Suppressor macrophage (primary cell): ENCODE results near the gene IGLON5.

ENCODE experiments used
- DNase-seq, 4 experiments: peaks; one replicate each; pipeline ENCODE4 v3.0.0-alpha.2; 2020 to 2022

Gene IGLON5

DNA sequence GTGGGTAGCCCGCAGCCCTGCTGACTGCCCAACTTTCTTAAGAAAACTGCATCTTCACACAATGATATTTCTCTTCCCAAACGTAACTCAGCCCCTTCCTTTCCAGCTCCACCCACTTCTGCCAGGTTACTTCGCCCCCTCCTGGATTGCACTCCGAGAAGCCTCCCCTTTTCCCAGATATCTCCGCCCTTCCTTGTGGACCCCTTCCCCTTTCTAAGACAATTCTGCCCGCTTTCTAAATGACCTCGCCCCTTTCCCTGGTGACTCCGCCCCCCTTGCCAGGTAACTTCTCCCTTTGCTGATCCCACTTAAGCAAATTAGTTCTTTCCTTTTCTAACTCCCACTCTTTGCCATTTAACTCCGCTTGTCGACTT, 27.9 kb downstream of the IGLON5 start:
- no peak for DNase-seq

- DNase-seq: peak; percentile 98 to 99 (median 98)
These were observed 28.5 kb downstream of the IGLON5 start for GRCh38 chr19:51339687-51340656.

DNA sequence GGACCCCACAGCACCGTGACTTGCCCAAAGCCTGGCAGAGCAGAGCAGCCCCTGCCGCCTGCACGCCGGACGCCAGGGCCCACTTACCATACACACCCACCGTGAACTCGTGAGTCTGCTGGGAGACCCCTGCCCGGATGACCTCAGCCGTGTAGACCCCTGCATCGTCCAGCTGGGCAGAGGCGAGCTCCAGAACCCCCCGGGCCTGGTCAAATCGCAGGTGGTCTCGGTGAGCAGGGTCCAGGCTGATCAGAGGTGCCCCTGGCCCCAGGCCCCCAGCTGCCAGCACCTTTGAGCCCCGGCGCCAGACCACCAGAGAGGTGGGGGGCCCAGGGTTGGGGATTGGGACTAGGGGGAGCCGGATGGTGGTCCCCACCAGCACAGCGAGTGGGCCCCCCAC, 29.6 kb downstream of the IGLON5 start:
- DNase-seq: no peak

DNA sequence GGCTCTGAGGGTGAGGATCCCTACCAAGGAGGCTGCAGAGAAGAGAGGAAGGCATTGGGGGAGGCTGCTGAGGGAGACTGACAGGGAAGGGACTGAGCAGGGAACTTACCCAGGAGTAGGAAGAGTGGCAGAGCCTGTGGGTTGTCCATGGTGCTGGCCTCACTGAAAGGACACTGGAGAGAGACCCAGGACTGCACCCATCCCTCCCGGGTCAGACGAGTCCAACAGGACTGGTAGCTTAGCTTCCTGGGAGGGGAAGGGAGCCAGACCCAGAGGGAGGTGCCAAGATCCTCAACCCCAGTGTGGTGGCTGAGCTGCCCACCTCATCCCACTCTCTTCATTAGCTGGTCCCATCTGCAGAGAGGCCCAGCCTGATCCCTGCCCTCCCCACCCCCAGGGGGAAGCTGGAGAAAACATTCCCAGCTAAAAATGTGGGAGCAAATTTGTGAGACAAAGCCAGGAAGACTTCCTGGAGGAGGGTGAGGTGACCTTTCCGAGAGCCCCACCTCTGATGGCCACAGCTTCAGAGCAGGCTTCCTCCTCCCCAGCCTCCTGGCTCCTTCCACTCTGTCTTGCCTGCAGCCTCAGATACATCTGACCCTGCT, 30.6 kb downstream of the IGLON5 start, which contains the start of gene VSIG10L:
TSS of gene VSIG10L (minus strand) at position 164 of the 605 bp plus-strand sequence. CDS start at position 149, 15 bp downstream.
- DNase-seq: peak in 3 of 4 experiments; percentile 16 to 24 (median 18)

- no peak for DNase-seq
These were observed 31.5 kb downstream of the IGLON5 start for GRCh38 chr19:51342631-51343569.

DNA sequence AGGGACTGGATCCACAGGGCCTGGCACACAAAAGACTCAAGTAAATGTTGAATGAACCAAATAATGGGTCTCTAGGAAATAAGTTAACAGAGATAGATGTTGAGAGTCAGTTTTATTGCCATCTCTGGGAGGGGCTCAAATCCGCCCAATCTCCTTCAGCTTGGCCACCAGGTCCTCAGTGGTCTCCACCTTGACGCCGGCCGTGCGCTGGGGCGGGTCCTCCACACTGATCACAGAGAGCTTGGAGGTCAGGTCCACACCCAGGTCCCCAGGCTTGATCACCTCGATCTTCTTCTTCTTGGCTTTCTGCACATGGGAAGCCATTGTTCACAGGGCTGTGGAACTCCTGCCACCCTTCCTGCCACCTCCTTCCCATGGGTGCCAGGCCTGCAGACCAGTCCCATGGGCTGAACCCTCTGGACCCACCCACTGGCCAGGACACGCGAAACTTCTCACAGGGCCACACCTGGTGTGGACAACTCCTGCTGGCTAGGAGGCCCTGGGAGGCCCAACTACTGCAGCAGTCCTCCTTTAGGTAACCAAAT, 33.7 kb downstream of the IGLON5 start:
- DNase-seq: no peak

DNA sequence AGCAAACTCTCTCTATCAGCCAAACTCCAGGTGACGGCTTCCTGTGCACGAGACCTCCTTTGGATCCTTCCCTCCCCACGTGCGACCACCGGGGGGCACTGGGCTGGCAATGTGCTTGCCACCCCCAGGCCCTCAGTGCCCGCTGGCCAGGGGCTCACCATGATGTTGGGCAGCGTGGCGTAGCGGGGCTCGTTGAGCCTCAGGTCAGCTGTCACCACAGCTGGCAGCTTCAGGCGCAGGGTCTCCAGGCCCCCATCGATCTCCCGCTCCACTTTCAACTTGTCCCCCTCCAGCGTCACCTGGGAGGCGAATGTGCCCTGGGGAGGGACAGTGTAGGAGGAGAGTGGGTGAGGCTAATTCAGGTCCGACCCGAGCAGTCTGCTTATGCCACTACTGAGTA, 35.3 kb downstream of the IGLON5 start:
- DNase-seq: no peak

DNA sequence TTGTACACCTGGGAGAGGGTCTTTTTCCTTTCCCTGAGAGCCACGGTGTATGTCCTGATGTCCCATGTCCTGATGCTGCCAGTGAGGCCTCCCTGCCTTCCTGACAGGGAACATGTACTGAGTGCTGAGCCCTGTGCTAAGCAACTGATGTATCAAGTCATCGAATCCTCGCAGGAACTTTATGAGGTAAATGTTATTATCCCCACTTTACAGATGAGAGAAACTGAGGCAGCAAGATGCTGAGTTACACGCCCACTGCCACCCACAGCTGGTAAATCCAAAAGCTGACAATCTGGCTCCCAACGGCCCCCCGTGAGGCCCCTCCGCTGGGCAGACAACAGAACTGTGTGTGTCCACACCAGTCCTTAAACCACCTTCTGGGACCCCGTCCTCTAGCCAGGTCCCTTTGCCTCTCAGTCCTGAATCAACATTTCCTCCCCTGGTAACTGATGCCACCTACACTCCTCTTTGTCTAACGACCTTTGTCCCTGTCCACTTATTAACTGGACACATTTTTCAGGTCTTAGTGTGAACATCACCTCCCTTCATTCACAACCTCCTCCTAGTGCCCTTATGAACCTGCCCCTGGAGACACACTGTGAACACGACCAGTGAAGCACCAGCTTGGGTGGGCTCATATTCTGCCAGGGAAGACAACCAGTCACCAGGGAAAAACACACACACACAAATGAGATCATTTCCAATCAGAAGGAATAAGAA, 35.9 kb downstream of the IGLON5 start:
- no peak for DNase-seq

- no peak for DNase-seq
These were observed 40.0 kb downstream of the IGLON5 start for GRCh38 chr19:51351266-51351990.

GRCh38 chr19:51352783-51353360, 41.4 kb downstream of the IGLON5 start:
- no peak for DNase-seq

- no peak for DNase-seq
These were observed 42.8 kb downstream of the IGLON5 start for GRCh38 chr19:51354103-51354741.

- DNase-seq: no peak
These were observed 43.3 kb downstream of the IGLON5 start for GRCh38 chr19:51354742-51355148.

DNA sequence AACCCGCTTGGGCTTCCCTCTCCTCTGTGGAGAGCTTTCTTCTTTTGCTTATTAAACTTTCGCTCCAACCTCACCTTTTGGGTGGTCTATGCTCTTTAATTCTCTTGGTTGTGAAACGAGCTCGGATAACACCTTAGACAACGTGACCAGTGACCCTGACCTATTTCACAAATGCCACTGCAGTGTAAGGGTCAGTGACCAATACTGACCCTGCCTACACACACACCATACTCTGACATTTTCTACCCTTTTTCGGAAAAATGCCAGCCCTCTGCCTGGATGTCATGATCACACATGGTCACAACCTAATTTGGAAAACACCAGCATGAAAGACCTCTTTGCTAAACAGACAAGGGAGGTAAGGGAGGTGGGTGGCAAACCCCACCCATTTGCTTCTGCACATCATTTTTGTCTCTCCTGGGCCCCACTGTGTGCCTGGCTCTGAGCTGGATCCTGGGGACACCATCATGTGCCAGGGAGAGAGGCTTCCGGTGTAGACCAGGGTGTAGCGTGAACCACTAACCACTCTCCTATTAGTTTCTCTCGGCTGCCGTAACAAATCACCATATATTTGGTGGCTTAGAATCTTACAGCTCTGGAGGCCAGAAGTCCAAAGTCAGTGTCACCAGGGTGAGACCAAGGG, 44.8 kb downstream of the IGLON5 start:
- no peak for DNase-seq

- no peak for DNase-seq
These were observed 46.5 kb downstream of the IGLON5 start for GRCh38 chr19:51357952-51358351.

DNA sequence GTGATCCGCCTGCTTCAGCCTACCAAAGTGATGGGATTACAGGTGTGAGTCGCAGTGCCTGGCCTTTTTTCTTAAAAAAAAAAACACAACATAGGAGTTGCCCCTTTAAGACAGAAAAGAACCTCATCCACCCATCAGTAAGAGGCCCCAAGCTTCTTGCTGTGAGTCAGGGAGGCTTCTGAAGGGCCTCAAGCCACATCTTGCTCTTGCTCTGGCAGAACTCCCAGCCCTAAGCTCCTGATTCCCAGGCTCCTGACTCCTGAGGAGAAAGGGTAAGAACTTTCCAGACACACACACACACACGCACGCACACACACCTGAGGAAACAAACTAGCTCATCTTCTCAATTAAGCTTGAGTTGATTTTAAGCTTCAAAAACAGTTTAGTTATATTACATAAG, 47.9 kb downstream of the IGLON5 start:
- no peak for DNase-seq

DNA sequence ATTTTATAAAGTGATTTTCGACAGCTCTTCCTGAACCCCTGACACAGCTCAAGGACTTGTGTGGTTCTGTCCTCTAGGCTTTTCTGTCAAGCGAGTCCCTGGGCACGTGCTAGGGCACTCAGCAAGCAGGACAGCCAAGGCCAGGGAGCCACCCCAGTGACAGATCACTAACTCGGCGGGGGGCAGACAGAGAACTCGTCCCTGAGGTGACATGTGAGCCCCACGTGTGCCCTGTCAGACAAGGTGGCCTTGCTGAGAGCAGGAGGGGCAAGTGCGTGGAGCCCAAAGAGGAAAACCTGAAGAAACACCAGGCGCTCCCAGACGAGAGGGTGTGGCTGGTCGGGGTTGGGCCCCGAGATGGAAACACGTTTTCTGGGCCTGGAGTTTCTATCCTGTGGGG, 49.8 kb downstream of the IGLON5 start:
- no peak for DNase-seq

DNA sequence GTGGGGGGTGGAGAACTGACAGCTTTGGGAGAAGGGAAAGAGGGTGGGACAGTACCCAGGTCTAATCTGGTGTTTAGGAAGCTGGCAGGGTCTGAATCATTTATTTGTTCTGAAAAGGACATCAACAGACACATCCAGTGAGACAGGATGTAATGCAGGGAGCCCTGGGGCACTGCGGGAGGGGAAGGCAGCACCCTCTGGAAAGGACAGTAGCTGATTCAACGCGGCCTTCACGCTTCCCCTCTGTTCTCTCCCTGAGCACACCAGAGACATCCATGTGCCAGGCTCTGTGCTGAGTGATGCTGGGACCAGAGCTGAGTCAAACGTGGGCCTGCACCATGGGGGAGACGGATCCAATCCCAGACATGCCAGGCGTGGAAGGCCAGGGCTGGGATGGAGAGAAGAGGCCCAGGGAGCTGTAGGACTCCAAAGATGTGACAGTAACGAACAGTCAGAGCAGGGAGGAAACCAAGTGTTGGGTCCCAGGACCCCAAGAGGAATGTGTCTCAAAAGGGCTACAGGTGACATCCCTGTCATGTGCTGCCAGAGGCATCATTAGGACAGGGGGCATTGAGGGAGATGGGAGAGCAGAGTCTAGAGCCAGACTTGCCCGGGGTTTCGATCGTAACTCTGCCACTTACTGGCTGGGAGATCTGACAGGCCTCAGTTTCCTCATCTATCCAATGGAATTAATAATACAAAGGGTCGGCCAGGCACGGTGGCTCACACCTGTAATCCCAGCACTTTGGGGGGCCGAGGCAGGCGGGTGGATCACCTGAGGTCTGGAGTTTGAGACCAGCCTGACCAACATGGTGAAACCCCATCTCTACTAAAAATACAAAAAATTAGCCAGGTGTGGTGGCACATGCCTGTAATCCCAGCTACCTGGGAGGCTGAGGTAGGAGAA, 53.0 kb downstream of the IGLON5 start:
- DNase-seq: no peak

- peak; percentile 35 to 47 (median 42) for DNase-seq
These were observed 53.9 kb downstream of the IGLON5 start for GRCh38 chr19:51365211-51365964.
